A549 (cell line): ENCODE data around the gene UBE2E3.

Source experiments
- CBX2 ChIP-seq: fragments of 200-600 bp; sonication (generic); IDR thresholded peaks from 2 replicates; pipeline ENCODE4 v1.6.1; 2016; ENCODE audit warnings: low read depth, mild to moderate bottlenecking, borderline replicate concordance
- EP300 ChIP-seq, 2 experiments: fragments of >200 bp; sonication (Bioruptor Twin); formaldehyde crosslinking; IDR thresholded peaks; 2 replicates in 1 of 2; 3 replicates in 1 of 2; pipeline ENCODE4 v1.6.1; 2016 to 2017
- FOXS1 ChIP-seq: fragments of 250-450 bp; sonication (Bioruptor Pico); IDR thresholded peaks from 2 replicates; pipeline ENCODE4 v1.5.0; 2020; ENCODE audit warnings: mild to moderate bottlenecking, moderate library complexity
- GATA3 ChIP-seq: IDR thresholded peaks from 2 replicates; pipeline ENCODE4 v1.6.1; 2012; ENCODE audit warnings: borderline replicate concordance
- MYC ChIP-seq: IDR thresholded peaks from 2 replicates; pipeline ENCODE4 v1.6.1; 2012; ENCODE audit warnings: mild to moderate bottlenecking, inconsistent platforms, low read length, improper control_type of control experiment, borderline replicate concordance
- NFE2L2 ChIP-seq: fragments of 150-350 bp; conservative IDR thresholded peaks from 2 replicates; pipeline ENCODE4 v1.6.1; 2014; ENCODE audit warnings: low read length
- POLR2A ChIP-seq: IDR thresholded peaks from 2 replicates; pipeline ENCODE4 v1.6.1; 2012; ENCODE audit warnings: mild to moderate bottlenecking, low read length
- RFX5 ChIP-seq: fragments of 450-650 bp; IDR thresholded peaks from 2 replicates; pipeline ENCODE4 v1.7.1; 2014; ENCODE audit warnings: antibody characterized with exemption, mild to moderate bottlenecking, moderate library complexity
- SREBF2 ChIP-seq: fragments of 450-650 bp; IDR thresholded peaks from 2 replicates; pipeline ENCODE4 v1.6.1; 2014; ENCODE audit warnings: mild to moderate bottlenecking, moderate library complexity
- TF ChIP-seq, protein P1 (sequence below): fragments of 200-600 bp; sonication (generic); IDR thresholded peaks from 2 replicates; pipeline ENCODE4 v1.6.1; 2016; ENCODE audit warnings: antibody characterized with exemption, mild to moderate bottlenecking, moderate library complexity
- TF ChIP-seq, protein P2 (sequence below): fragments of >200 bp; sonication (Bioruptor Twin); formaldehyde crosslinking; IDR thresholded peaks from 3 replicates; pipeline ENCODE4 v1.5.1; 2016

DNA sequence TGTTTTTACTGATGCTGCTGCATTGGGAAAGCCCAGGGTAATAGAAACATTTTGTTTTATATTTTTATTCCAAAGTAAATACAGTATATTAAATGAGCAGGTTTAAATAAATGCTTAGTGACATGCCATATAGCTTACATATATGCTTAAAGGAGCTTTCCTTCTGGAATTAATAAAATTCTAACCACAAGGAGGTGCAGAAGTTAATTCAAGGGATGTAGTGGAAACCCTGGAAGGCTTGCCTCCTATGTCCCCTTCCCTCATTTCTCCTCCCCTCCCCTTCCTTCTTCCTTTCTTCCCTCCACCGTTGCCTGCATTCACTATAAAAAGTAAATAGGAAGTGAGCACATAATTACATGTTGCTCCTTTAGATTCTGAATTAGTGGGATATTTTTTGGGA is 96.3 kb downstream of the UBE2E3 start:
- no peak for TF ChIP-seq RFX5
- TF ChIP-seq POLR2A, result no peak
- TF ChIP-seq, protein P1, sequence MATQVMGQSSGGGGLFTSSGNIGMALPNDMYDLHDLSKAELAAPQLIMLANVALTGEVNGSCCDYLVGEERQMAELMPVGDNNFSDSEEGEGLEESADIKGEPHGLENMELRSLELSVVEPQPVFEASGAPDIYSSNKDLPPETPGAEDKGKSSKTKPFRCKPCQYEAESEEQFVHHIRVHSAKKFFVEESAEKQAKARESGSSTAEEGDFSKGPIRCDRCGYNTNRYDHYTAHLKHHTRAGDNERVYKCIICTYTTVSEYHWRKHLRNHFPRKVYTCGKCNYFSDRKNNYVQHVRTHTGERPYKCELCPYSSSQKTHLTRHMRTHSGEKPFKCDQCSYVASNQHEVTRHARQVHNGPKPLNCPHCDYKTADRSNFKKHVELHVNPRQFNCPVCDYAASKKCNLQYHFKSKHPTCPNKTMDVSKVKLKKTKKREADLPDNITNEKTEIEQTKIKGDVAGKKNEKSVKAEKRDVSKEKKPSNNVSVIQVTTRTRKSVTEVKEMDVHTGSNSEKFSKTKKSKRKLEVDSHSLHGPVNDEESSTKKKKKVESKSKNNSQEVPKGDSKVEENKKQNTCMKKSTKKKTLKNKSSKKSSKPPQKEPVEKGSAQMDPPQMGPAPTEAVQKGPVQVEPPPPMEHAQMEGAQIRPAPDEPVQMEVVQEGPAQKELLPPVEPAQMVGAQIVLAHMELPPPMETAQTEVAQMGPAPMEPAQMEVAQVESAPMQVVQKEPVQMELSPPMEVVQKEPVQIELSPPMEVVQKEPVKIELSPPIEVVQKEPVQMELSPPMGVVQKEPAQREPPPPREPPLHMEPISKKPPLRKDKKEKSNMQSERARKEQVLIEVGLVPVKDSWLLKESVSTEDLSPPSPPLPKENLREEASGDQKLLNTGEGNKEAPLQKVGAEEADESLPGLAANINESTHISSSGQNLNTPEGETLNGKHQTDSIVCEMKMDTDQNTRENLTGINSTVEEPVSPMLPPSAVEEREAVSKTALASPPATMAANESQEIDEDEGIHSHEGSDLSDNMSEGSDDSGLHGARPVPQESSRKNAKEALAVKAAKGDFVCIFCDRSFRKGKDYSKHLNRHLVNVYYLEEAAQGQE, result no peak
- TF ChIP-seq CBX2, result no peak
- TF ChIP-seq EP300 (IDR thresholded peaks at IDR 0.05), result no peak
- TF ChIP-seq, protein P2, sequence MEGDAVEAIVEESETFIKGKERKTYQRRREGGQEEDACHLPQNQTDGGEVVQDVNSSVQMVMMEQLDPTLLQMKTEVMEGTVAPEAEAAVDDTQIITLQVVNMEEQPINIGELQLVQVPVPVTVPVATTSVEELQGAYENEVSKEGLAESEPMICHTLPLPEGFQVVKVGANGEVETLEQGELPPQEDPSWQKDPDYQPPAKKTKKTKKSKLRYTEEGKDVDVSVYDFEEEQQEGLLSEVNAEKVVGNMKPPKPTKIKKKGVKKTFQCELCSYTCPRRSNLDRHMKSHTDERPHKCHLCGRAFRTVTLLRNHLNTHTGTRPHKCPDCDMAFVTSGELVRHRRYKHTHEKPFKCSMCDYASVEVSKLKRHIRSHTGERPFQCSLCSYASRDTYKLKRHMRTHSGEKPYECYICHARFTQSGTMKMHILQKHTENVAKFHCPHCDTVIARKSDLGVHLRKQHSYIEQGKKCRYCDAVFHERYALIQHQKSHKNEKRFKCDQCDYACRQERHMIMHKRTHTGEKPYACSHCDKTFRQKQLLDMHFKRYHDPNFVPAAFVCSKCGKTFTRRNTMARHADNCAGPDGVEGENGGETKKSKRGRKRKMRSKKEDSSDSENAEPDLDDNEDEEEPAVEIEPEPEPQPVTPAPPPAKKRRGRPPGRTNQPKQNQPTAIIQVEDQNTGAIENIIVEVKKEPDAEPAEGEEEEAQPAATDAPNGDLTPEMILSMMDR, result no peak
- no peak for TF ChIP-seq GATA3
- no peak for TF ChIP-seq MYC
- no peak for TF ChIP-seq SREBF2
- TF ChIP-seq FOXS1 (CRISPR knock-in tag), result no peak
- no peak for TF ChIP-seq NFE2L2
